ENCODE results near the gene CH25H. TPM values are rescaled to one million over a fixed set of nuclear protein-coding genes. Genes with fewer than 3 reads are reported as not detected.

The CH25H gene
- total RNA-seq, 1 experiment from 2014 or later, result 0.10 TPM

DNA sequence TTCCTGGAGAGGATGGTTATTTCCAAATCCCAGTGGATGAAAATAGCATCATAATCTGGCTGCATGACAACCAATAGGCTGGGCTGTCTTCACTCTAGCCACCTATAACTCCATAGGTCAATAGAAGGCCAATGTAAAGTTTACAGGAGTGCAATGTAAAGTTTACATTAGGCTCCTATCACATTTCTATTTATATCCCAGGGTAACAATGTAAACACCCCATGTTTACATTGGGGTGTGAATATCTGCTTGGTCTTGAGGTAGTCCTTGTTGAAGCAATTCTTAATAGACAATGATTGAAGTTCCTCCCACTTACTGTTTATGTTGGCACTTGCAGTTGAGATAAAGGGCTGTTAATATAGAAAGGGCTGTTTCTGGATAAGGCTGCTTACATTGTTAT lies 21.5 kb downstream of the CH25H start:
- ATAC-seq (no peak), DNase-seq (ENCODE audit: low read depth, low spot score) (no peak)

DNA sequence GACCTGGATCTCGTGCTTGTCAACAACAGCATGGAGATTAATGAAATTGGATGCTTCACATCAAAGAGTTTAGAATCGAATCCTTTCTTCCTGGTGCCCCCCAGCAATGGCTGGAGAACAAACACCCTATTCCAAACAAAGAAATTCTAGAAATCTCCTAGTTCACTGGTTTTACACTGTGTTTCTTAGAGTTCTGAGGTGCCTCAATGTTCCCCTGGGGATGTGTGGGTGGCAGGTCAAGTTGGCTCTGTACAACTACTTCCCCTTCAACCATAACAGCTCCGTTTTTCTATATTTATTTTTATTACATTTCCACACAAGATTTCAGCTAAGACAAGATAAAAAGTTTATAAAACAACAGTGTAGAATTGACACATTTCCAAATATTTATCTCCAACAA lies 22.5 kb downstream of the CH25H start:
- H3K27ac ChIP-seq (ENCODE audit: low read length), result no peak overlapping the region
- TF ChIP-seq, protein P1, sequence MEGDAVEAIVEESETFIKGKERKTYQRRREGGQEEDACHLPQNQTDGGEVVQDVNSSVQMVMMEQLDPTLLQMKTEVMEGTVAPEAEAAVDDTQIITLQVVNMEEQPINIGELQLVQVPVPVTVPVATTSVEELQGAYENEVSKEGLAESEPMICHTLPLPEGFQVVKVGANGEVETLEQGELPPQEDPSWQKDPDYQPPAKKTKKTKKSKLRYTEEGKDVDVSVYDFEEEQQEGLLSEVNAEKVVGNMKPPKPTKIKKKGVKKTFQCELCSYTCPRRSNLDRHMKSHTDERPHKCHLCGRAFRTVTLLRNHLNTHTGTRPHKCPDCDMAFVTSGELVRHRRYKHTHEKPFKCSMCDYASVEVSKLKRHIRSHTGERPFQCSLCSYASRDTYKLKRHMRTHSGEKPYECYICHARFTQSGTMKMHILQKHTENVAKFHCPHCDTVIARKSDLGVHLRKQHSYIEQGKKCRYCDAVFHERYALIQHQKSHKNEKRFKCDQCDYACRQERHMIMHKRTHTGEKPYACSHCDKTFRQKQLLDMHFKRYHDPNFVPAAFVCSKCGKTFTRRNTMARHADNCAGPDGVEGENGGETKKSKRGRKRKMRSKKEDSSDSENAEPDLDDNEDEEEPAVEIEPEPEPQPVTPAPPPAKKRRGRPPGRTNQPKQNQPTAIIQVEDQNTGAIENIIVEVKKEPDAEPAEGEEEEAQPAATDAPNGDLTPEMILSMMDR (IDR thresholded peaks at IDR 0.05), result no peak
- TF ChIP-seq, protein P2, sequence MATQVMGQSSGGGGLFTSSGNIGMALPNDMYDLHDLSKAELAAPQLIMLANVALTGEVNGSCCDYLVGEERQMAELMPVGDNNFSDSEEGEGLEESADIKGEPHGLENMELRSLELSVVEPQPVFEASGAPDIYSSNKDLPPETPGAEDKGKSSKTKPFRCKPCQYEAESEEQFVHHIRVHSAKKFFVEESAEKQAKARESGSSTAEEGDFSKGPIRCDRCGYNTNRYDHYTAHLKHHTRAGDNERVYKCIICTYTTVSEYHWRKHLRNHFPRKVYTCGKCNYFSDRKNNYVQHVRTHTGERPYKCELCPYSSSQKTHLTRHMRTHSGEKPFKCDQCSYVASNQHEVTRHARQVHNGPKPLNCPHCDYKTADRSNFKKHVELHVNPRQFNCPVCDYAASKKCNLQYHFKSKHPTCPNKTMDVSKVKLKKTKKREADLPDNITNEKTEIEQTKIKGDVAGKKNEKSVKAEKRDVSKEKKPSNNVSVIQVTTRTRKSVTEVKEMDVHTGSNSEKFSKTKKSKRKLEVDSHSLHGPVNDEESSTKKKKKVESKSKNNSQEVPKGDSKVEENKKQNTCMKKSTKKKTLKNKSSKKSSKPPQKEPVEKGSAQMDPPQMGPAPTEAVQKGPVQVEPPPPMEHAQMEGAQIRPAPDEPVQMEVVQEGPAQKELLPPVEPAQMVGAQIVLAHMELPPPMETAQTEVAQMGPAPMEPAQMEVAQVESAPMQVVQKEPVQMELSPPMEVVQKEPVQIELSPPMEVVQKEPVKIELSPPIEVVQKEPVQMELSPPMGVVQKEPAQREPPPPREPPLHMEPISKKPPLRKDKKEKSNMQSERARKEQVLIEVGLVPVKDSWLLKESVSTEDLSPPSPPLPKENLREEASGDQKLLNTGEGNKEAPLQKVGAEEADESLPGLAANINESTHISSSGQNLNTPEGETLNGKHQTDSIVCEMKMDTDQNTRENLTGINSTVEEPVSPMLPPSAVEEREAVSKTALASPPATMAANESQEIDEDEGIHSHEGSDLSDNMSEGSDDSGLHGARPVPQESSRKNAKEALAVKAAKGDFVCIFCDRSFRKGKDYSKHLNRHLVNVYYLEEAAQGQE (IDR thresholded peaks at IDR 0.05; ENCODE audit: insufficient read depth in 1 of 2, low read depth in 2 of 2, low read length in 1 of 2), result no peak
- no peak for TF ChIP-seq TCF7L2 (IDR thresholded peaks at IDR 0.05; ENCODE audit: low read depth, low read length)
- no peak for TF ChIP-seq POLR2AphosphoS5 (IDR thresholded peaks at IDR 0.05; ENCODE audit: low read depth, low read length)
- no peak for TF ChIP-seq SIN3A (IDR thresholded peaks at IDR 0.05; ENCODE audit: borderline replicate concordance, insufficient read depth, low read depth, low read length)
- ChIA-PET POLR2A (no interaction called here), CTCF (no interaction called here)
- no peaks in the 10 kb centered on the region for H3K36me3 ChIP-seq (ENCODE audit: control insufficient read depth, insufficient read depth, low read length)
- H3K4me3 ChIP-seq (ENCODE audit: low read depth in 2 of 2, low read length in 2 of 2), result no peak overlapping the region
- DNase-seq (ENCODE audit: low read depth, low spot score) (no peak), ATAC-seq (no peak)
- BruUV-seq (replicated peaks), result no TSS peak
- no peaks in the 10 kb centered on the region for H3K9me3 ChIP-seq (ENCODE audit: control insufficient read depth, insufficient read depth, low read depth, low read length)
- peaks cover 2% of the 10 kb centered on the region; the same call in 1 of the 2 replicates for H3K27me3 ChIP-seq (ENCODE audit: control insufficient read depth, insufficient read depth, low read length)
- intact Hi-C loops (cut with micrococcal nuclease; ENCODE audit: unreplicated experiment), result no loop called here
- in situ Hi-C loops (cut with HindIII; ENCODE audit: low pct_unique_long_range_greater_than_20kb, low sequenced_read_pairs), result no loop called here
- no peaks in the 10 kb centered on the region for H3K4me1 ChIP-seq (ENCODE audit: control insufficient read depth, insufficient read depth, low read length)

More for the DNA sequence above, 21.5 kb downstream of the CH25H start:
- in situ Hi-C loops (cut with HindIII; ENCODE audit: low pct_unique_long_range_greater_than_20kb, low sequenced_read_pairs), result no loop called here
- H3K4me1 ChIP-seq (ENCODE audit: control insufficient read depth, insufficient read depth, low read length), result no peaks in the 10 kb centered on the region
- POLR2A ChIA-PET, result no interaction called here
- no peak overlapping the region for H3K27ac ChIP-seq (ENCODE audit: low read length)
- no peaks in the 10 kb centered on the region for H3K36me3 ChIP-seq (ENCODE audit: control insufficient read depth, insufficient read depth, low read length)
- no peaks in the 10 kb centered on the region for H3K9me3 ChIP-seq (ENCODE audit: control insufficient read depth, insufficient read depth, low read depth, low read length)
- CTCF ChIA-PET, result no interaction called here
- intact Hi-C loops (cut with micrococcal nuclease; ENCODE audit: unreplicated experiment), result no loop called here
- no TSS peak for BruUV-seq (replicated peaks)
- TF ChIP-seq POLR2AphosphoS5 (IDR thresholded peaks at IDR 0.05; ENCODE audit: low read depth, low read length) (no peak), TCF7L2 (IDR thresholded peaks at IDR 0.05; ENCODE audit: low read depth, low read length) (no peak), SIN3A (IDR thresholded peaks at IDR 0.05; ENCODE audit: borderline replicate concordance, insufficient read depth, low read depth, low read length) (no peak)
- TF ChIP-seq, protein P2 (IDR thresholded peaks at IDR 0.05; ENCODE audit: insufficient read depth in 1 of 2, low read depth in 2 of 2, low read length in 1 of 2), result no peak
- TF ChIP-seq, protein P1 (IDR thresholded peaks at IDR 0.05), result no peak
- no peak overlapping the region for H3K4me3 ChIP-seq (ENCODE audit: low read depth in 2 of 2, low read length in 2 of 2)
- peaks cover 2% of the 10 kb centered on the region; the same call in 1 of the 2 replicates for H3K27me3 ChIP-seq (ENCODE audit: control insufficient read depth, insufficient read depth, low read length)

Measured in Panc1 (cell line).